GM12873 (cell line): Measurements from ENCODE around the gene PLPPR1.

Source experiments
- TF ChIP-seq, protein P1 (sequence below): IDR thresholded peaks from 2 replicates; pipeline ENCODE4 v1.5.1; 2012; ENCODE audit warnings: low read depth, mild to moderate bottlenecking, moderate library complexity, low read length, control low read depth; ENCODE audit not compliant: insufficient read depth; ENCODE audit errors: missing control alignments

PLPPR1 gene

DNA sequence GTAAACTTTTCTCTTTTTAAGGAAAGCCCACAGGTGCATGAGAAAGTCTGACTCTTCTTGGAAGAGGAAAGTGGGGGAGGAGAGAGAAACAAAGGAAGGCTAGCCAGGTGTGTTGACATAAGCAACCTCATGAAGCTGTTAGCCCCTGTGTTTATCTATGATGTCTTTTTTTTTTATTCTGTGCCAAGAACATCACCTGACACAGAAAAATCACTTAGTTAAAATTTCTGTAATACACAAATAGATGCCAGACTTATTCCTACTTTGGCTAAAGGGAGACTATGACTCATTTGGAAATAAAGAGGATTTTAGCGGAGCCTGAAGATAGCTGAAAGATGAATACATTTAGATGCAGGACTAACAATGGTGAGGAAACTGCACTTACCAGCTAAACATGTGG is 298.0 kb downstream of the PLPPR1 start:
- TF ChIP-seq, protein P1, sequence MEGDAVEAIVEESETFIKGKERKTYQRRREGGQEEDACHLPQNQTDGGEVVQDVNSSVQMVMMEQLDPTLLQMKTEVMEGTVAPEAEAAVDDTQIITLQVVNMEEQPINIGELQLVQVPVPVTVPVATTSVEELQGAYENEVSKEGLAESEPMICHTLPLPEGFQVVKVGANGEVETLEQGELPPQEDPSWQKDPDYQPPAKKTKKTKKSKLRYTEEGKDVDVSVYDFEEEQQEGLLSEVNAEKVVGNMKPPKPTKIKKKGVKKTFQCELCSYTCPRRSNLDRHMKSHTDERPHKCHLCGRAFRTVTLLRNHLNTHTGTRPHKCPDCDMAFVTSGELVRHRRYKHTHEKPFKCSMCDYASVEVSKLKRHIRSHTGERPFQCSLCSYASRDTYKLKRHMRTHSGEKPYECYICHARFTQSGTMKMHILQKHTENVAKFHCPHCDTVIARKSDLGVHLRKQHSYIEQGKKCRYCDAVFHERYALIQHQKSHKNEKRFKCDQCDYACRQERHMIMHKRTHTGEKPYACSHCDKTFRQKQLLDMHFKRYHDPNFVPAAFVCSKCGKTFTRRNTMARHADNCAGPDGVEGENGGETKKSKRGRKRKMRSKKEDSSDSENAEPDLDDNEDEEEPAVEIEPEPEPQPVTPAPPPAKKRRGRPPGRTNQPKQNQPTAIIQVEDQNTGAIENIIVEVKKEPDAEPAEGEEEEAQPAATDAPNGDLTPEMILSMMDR = no peak

DNA sequence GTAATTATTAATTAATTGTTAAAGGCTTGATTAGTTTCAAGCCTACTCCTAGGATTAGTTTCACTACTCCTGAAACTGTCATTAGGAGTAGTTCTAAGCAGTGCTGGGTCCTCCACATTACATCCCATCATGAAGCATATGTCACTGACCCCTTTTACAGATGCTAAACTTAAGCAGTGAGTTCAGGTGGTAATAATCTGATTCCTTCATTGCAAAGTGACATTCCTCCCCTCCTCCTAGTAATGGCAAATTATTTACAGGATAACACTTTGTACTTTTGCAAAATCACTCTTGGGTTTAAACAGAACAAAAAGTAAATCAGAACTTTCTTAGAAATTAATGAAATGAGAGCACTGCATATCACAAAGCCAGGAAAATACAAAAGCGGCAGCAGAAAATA is 303.8 kb downstream of the PLPPR1 start:
- TF ChIP-seq, protein P1 = no peak

DNA sequence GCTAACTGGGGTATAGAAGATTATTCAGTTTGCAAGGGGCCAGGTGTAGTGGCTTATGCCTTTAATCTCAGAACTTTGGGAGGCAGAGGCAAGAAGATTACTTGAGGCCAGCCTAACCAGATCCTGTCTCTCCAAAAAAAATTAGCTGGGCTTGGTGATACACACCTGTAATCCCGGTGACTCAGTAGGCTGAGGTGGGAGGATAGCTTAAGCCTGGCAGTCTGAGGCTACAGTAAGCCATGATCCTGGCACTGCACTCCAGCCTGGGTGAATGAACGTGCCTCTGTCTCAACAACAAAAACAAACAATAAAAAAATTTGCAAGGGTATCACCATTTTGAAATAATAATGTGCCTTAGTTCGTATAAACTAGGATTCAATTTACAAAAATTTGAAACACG is 305.0 kb downstream of the PLPPR1 start:
- TF ChIP-seq, protein P1 = no peak

DNA sequence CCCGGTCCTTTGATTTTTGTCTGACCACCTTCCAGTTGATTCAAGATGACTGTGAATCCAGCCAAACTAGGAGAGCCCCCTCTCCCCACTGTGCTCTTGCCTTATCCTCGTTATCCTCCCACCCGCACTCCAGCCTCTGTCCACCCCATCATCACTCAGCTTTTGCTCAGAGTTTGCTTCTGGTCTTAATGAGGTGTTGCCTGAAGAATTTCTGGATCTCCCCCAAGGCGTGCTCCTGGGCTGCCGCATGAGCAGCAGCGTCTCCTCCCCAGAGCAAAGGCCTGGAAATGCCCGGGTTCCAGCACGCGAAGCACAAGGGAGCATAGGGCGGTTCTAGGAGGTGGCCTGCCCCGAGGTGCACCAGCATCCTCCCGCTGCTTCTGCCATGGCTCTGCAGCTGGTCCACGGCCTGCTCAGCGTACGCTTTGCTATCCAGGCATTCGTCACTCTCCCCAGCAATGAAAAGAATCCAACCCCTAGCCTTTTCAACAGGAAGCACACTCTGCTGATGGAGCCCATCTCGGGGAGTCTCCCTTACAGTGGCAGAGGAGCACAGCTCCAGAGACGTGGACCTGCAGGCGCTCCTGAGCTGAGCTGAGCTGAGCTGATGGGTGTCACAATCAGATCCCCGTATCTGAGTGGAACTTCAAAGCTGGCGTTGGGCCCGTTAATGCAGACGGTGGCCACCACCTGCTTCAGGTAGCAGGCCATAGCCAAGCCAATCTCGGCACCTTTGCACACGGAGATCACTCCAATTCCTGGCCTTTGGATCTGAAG is 305.6 kb downstream of the PLPPR1 start:
- TF ChIP-seq, protein P1 = no peak

DNA sequence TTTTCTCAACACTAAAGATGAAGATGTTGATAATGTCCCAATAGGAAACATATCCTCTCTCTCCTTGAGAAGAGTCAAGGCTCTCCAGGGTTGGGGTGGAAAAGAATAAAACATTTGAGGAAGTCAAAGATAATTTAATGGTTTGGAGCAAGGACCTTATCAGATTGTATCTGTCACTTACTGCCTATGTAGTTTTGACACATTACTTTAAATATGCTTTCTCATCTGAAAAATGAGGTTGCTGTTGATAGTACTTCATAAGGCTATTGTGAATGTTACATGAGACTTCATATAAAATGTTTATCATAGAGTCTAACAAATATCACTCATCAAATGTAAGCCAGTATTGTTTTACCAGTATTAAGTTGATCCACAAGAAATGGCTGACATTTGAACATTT is 307.6 kb downstream of the PLPPR1 start:
- TF ChIP-seq, protein P1 = no peak

DNA sequence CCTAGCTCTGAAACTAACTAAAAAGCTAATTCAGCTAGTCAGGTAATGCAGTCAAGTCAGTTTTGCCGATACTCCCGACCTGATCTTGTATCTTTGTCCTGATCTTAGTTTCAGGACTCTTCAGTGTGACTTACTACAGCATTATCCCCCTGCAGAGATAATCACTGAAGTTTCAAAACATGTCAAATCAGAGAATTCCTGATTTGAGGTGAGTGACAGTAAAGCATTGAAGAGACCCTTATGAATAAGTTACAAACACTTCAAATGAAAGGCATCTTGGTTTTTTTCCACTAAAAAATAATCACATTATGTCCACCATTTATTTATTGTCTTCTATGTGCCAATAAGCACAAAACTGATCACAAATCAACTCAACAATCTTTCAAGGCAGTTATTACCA is 308.7 kb downstream of the PLPPR1 start:
- TF ChIP-seq, protein P1 = no peak

DNA sequence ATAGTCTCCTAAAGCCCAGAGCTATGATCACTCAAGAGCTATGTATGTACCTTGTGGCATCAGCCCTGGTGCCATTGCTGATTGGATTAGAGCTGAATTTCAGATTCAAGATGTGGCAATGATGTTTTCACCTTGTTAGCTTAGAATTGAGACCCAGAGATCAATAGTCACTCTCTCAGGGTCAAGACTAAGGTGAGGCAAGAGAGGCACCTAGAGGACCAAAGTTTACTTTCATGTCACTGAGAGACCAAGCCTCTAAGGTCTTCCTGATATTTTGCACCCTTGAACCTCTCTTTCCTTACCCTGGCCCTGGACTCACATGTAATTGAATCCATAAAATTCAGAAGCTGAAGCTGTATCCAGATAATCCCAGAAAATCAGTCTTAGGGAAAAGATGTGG is 313.4 kb downstream of the PLPPR1 start:
- TF ChIP-seq, protein P1 = no peak
